ENCODE data around the gene BRIP1.
"Not testable (repeated sequence)": the region's sequence is repeated elsewhere in the genome, so short reads cannot be mapped to it uniquely, and the experiment has no call there.

Gene BRIP1

DNA sequence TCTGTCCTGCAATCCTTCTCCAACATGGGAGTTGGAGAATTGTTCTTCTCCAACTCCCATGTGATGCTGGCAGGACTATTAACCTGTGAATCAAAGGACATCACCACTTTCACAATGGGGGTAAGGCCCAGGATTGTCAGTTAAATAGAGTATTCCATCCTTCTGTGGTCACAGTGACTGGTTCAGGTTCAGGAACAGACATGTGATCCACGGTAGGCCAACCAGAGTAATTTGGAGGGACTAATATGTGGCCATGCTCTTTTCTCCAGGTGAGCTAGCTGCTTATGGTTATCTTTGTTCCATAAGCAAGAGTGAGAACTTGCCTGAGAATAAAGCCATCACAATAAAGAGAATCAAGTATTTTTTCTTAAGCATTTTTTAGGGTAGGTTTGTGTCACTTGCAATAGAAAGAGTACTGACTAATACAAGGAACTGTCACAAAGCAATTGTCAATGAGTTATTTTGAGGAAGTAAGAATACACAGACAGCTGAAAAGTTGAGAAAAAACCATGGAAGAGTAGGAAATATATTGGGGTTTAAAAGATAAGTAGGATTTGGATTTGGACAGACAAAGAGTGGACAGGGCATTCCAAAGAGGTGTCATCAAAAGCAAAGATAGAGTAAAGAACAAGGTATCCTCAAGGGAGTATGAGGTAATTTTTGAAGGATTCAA, 63.4 kb downstream of the BRIP1 start:
- no peak for DNase-seq (ENCODE audit: low spot score)

DNA sequence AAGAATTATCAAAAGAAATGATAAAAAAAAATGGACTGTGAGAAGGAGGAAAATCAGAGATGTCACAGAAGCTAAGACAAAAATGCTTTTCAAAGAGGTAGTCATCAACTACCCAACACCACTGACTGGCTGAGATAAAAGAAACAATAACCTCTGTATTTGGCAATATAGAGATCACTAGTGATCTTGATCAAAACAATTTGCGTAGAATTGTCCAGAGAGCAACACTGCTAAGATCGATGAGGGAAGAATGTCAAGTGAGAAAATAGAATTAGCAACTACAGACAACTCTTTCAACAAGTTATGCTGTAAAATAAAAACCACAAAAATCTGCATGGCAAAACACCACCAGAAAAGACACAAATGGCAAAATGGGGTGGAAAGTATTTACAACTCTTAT, 66.0 kb downstream of the BRIP1 start:
- DNase-seq (ENCODE audit: low spot score): no peak

DNA sequence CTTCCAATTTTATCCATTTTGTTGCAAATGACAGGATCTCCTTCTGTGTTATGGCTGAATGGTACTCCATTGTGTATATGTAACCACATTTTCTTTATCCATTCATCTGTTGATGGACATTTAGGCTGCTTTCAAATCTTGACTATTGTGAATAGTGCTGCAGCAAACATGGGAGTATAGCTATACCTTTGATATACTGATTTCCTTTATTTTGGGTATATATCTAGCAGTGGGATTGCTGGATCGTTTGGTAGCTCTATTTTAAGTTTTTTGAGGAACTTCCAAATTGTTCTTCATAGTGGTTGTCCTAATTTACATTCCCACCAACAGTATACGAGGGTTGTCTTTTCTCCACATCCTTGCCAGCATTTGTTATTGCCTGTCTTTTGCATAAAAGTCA, 67.8 kb downstream of the BRIP1 start:
- no peak for DNase-seq (ENCODE audit: low spot score)

DNA sequence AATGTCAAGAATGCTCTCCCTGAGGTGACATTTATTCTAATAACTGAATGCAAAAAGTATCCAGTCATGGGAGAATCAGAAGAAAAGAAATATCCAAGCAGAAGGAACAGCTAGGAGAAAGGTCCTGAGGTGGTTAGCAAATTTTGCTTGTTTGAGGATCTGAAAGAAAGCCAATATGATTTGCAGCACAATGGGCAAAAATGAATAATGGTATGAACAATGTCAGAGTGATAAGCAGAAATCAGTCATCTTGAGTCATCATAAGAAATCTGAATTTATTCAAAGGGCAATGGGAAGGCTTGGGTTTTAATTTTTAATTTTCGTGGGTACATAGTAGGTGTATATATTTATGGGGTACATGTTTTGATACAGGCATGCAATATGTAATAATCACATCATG, 68.5 kb downstream of the BRIP1 start:
- DNase-seq (ENCODE audit: low spot score): no peak

DNA sequence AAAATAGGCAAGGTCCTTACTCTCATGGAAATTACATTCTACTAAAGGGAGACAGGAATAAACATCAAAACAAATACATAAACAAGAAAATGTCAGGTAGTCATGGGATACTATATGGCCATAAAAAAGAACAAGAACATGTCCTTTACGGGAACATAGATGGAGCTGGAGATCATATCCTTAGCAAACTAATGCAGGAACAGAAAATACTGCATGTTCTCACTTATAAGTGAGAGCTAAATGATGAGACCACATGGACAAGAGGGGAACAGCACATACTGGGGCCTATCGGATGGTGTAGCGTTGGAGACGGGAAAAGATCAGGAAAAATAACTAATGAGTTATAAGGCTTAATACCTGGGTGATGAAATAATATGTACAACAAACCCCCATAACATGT, 69.1 kb downstream of the BRIP1 start:
- no peak for DNase-seq (ENCODE audit: low spot score)

DNA sequence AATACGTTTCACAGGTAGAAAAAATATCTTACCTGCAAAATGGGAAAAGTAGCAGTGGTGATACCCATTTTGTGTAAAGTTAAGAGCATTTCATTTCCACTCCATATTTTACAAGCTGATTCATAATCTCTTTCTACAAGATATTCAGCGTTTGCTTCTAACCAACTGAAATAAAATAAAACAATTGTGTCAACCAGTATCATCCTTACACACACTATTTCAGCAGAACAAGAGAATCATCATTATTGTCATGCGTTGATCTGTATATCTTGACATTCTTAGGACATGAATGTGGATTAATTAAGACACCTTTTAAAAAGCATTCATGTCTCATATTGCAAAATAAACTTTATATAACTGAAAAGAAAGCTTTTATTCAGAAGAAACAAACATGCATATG, 69.8 kb downstream of the BRIP1 start:
- DNase-seq (ENCODE audit: low spot score): no peak

DNA sequence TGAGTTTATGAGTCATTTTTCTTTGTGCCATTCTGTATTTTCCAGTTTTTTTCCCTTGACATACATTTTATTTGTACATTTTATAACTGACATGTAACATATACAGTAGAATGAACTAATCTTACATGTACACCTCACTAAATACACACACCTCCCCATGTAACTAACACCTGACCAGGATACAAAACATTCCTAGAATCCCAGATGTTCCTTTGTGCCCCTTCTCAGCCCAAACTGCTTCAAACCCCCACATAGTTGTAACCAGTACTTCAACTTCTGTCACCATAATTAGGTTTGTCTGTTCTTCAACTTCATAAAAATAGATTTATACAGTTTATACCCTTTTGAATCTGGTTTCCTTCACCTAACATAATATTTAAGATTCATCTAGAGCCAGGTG, 73.5 kb downstream of the BRIP1 start:
- no peak for DNase-seq (ENCODE audit: low spot score)

DNA sequence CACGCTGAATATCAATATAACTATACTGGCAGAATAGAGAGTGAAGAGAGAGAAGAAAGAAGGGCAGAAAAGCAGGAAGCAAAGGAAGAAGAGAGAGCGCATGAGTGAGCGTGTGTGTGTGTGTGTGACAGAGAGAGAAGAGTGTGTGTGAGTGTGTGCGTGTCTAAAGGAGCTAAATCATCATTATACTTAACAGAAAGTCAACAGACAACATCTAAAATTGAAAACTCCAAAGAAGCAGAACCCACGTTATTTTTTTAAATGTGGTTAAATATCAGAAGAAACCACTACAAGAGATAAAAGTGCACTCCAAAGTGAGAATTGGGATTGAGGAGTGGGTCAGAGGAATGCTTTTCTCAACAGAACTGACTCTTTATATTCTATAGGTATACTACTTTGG, 77.2 kb downstream of the BRIP1 start:
- DNase-seq (ENCODE audit: low spot score): no peak

DNA sequence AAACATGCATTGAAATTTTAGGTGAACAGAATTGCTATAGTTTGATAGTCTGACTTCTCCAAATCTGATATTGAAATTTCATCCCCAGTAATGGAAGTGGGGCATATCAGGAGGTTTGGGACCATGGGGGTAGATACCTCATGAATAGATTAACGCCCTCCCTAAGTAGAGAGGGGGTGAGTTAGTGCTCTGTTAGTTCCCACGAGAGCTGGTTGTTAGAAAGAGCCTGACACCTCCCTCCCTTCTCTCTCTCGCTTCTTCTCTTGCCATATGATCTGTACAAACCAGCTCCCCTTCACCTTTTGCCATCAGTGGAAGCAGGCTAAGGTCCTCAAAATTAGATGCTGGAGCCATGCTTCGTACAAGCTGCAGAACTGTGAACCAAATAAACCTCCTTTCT, 78.8 kb downstream of the BRIP1 start:
- DNase-seq (ENCODE audit: low spot score): no peak

DNA sequence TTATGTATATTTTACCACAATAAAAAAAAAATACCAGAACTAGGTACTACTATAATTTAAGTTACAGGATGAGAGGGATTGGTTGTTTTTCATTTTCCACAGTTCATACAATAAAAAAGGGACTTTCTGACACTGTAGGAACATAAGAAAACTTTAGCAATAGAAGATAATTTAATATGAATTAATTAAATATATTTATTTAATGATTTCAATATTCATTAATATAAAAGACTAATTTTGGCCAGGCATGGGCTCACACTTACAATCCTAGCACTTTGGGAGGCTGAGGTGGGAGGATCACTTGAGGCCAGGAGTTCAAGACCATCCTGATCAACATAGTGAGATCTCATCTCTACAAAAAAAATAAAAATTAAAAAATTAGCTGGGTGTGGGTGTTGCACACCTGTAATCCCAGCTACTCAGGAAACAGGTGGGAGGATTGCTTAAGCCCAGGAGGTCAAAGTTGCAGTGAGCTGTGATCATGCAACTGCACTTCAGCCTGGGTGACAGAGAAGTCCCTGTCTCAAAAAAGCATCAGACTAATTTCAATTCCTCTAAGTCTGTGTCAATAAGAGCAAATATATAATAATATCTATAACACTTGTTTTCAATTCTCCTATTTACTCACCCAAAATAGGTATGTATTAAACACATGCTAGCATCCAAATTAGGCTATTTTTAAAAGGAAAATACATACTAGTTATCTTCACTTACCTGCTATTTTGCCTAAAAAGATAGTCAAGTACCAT, 79.6 kb downstream of the BRIP1 start:
- DNase-seq (ENCODE audit: low spot score): no peak

DNA sequence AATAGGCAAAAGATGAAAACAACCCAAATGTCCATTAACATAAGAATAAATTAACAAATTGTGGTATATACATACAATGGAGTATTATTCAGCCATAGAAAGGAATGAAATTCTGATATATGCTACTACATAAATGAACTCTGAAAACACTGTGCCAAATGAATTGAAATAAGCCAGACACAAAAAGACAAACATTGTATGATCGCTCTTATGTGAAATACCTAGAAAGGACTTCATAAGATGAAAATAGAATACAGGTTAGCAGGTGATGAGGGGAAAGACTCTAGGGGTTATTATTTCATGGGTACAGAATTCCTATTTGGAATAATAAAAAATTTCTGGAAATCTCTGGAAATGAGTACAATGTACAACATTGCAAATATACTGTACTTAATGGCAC, 80.2 kb downstream of the BRIP1 start:
- DNase-seq (ENCODE audit: low spot score): no peak

DNA sequence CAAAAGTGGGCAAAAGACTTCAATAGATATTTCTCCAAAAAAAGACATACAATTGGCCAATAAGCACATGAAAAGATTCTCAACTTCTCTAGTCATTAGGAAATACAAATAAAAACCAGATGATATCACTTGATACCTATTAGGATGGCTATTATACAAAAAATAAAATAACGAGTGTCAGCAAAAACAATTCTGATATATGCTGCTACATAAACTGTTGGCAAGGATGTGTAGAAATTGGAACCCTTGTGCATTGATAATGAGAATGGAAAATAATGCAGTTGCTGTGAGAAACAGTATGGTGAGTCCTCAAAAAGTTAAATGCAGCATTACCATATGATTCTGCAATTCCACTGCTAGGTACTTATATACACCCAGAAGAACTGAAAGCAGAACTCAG, 80.6 kb downstream of the BRIP1 start:
- DNase-seq (ENCODE audit: low spot score): no peak

DNA sequence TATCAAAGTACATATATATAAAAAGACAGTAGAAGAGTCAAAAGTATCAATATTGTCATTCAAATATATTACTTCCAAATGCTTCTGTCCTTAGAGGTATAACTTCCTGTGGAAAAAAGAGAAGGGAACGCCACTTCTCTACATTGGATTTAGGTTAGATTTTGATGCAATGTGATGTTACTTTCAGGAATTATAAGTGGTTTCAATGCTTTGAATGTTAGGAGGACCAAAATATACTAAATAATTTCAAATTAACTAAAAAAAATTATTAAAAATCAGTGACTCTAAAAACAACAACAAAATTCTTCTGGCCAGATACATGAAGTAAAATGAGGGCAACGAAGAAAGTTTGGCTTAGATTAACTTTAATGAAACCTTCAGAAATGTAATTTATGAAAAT, 88.0 kb downstream of the BRIP1 start:
- DNase-seq (ENCODE audit: low spot score): no peak

DNA sequence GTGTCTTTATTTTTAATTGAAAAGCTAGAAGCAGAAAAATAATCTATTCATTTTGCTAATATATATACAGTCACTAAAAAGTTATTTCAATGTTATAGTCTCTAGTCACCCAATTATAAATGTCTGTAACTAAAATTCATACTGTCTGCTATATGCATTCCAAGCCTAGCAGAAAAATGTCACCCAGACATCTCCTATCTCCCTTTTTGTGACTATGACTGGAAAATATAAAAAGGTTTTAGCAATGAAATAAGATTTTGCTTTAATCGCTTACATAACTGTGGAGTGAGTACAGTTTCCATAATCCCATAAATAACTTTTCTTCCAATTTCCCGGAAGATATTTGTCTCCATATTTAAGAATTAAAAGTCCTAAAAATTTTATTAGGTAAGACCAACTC, 88.6 kb downstream of the BRIP1 start:
- DNase-seq (ENCODE audit: low spot score): no peak

DNA sequence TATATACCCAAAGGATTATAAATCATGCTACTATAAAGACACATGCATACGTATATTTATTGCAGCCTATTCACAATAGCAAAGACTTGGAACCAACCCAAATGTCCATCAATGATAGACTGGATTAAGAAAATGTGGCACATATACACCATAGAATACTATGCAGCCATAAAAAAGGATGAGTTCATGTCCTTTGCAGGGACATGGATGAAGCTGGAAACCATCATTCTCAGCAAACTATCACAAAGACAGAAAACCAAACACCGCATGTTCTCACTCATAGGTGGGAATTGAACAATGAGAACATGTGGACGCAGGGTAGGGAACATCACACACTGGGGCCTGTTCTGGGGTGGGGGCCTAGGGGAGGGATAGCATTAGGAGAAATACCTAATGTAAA, 89.2 kb downstream of the BRIP1 start:
- not testable (repeated sequence) for DNase-seq (ENCODE audit: low spot score)

DNA sequence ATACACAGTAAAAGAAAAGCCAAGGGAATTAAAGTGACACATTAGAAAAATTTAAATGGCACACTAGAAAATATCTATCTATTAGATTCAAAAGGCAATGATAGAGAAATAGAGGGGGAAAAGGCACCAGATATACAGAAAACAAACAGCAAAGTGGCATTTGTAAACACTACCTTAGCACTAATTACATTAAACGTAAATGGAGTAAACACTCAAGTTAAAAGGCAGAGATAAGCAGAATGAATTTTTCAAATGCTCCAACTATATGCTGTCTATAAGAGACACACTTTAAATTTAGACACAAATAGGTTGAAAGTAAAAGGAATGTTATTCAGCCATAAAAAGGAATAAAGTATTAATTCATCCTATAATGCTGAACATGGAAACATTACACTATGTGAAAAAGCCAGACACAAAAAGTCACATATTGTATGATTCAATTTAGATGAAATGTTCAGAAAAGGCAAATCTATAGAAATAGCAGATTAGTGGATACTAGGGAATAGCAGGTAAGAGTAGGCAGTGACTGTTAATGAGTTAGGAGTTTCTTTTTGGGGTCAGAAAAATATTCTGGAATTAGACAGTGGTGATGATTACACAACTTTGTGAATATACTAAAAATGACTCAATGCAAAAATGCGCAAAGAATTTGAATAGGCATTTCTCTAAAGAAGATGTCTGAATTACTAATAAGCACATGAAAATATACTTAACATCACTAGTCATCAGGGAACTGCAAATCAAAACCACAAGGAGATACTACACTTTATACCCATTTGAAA, 92.4 kb downstream of the BRIP1 start:
- DNase-seq (ENCODE audit: low spot score): no peak

DNA sequence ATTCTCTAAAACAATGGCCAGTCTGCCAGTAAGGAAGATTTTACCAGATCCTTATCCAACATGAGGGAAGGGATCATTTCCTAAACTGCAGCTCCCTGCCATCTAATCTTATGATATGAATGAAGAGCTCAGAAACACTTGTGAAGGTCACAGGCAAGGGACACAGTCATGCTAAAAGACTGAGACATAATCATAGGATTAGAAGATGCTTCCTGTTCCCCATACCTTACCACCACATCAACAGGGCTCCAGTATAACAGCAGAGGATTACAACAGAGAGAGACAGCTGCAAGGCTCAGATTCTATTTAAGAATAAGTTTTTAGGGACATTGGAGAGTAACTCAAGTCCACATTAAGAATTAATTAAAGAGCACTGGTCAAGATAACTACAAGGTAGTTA, 93.3 kb downstream of the BRIP1 start:
- no peak for DNase-seq (ENCODE audit: low spot score)

DNA sequence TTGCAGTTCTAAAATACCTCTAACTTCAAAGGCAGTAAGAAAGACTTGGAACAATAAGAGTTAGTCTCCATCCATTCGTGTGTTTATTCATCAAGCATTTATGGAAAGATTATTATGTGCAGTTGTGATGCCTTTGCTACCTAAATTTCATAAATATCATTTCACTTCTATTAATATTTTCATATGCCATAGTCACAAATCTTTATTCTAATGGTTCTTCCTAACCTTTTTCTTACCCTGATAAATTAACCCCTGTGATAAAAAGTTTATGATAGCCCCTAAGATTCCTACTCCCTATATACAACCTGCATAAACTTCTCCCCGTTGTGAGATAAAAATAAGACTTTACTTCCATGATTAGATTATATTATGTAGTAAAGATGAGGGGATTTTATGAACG, 94.9 kb downstream of the BRIP1 start:
- no peak for DNase-seq (ENCODE audit: low spot score)

DNA sequence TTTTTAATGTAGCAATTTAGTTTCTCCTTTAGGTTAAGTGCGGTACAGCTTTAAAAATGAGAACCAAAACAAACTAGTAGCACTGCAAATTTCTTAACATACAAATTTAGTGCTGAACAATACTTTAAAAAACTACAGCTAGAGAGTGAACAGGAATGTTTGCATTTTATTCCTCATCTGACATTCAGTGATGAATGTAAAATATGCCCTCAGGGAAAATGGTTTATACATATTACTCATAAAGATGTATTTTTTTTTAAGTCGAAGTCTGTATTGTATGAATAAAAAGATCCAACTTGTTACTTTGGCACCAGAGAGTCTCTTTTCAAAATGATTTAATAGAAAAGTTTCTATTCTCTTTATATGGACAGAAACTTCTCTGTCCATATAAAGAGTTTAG, 96.8 kb downstream of the BRIP1 start:
- DNase-seq (ENCODE audit: low spot score): no peak

DNA sequence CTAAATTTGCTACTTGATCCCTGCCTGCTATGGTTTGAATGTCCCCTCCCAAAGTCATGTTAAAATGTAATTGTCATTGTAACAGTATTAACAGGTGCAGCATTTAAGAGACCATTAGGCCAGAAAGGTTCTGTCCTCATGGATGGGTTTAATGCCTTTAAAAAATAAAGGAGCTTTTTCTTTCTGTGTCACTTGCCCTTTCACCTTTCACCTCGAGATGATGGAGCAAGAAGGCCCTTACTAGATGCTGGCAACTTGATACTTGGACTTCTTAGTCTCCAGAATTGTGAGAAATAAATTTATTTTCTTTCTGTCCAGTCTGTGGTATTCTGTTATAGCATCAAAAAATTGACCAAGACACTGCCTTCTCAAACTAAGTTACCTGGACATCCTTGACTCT, 98.5 kb downstream of the BRIP1 start:
- DNase-seq (ENCODE audit: low spot score): no peak

DNA sequence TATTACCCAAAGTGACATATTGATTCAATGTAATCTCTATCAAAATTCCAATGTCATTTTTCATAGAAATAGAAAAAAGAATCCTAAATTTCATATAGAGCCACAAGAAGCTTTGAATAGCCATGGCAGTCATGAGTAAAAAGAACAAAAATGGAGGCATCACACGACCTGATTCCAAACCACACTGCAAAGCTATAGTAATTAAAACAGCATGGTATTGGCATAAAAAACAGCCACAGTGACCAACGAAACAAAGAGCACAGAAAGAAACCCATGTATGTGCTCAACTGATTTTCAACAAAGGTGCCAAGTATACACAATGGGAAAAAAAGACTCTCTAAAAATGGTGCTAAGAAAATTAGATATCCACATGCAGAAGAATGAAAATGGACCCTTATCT, 101.5 kb downstream of the BRIP1 start:
- no peak for DNase-seq (ENCODE audit: low spot score)

DNA sequence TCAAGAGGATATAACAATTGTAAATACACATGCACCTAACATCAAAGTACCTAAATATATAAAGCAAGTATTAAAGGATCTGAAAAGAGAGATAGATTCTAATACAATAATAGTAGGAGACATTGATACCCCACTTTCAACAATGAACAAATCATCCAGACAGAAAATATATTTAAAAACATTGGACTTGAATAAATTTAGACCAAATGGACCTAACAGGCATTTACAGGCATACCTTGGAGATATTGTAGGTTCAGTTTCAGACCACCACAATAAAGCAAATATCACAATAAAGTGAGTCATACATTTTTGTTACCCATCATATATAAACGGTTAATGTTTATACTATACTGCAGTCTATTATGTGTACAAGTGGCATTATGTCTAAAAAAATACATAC, 104.0 kb downstream of the BRIP1 start:
- no peak for DNase-seq (ENCODE audit: low spot score)

DNA sequence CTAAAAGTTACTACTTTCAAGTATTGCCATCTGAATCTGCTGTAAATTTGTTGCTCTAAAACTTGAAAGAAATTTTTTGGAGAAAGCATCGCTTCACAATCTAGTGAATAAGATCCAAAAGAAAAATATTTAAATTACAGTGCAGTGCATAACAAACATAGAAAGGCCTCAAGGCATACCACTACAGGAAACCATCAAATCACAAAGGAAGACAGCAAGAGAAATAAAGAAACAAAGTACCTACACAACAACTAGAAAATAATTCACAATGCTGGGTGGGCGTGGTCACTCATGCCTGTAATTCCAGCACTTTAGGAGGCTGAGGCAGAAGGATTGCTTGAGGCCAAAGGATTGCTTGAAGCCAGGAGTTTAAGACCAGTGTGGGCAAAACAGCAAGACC, 104.9 kb downstream of the BRIP1 start:
- no peak for DNase-seq (ENCODE audit: low spot score)

Data from left forelimb (tissue), 1 donor.